KMS-11 (cell line): ENCODE results near the gene NADK.

ENCODE experiments used
- H2AFZ ChIP-seq: fragments of 200-600 bp; sonication (generic); 2 replicates; pipeline ENCODE4 v1.6.1; 2016; ENCODE audit warnings: antibody characterized with exemption, mixed run types, low read depth
- H3K27ac ChIP-seq: fragments of 200-600 bp; sonication (generic); 2 replicates; pipeline ENCODE4 v1.6.1; 2016; ENCODE audit warnings: mild to moderate bottlenecking, mixed run types
- H3K27me3 ChIP-seq: fragments of 200-600 bp; sonication (generic); 2 replicates; pipeline ENCODE4 v1.6.1; 2017; ENCODE audit warnings: mild to moderate bottlenecking, low read depth, mixed run types, moderate library complexity; ENCODE audit not compliant: insufficient read depth
- H3K36me3 ChIP-seq: fragments of 200-600 bp; sonication (generic); 2 replicates; pipeline ENCODE4 v1.6.1; 2017; ENCODE audit warnings: mild to moderate bottlenecking, mixed run types; ENCODE audit not compliant: insufficient read depth
- H3K4me1 ChIP-seq: fragments of 200-600 bp; sonication (generic); 2 replicates; pipeline ENCODE4 v1.6.1; 2016; ENCODE audit warnings: mild to moderate bottlenecking, low read depth, mixed run types; ENCODE audit not compliant: poor library complexity, severe bottlenecking
- H3K4me2 ChIP-seq: fragments of 200-600 bp; sonication (generic); 2 replicates; pipeline ENCODE4 v1.7.0; 2016; ENCODE audit warnings: mild to moderate bottlenecking, mixed run types
- H3K4me3 ChIP-seq: fragments of 200-600 bp; sonication (generic); IDR thresholded peaks from 2 replicates; pipeline ENCODE4 v1.6.1; 2017; ENCODE audit warnings: low read depth, low read length, mixed read lengths; ENCODE audit not compliant: insufficient read depth
- H3K79me2 ChIP-seq: fragments of 200-600 bp; sonication (generic); 2 replicates; pipeline ENCODE4 v1.6.1; 2016; ENCODE audit warnings: low read depth, mixed run types; ENCODE audit not compliant: insufficient read depth
- H3K9ac ChIP-seq: fragments of 200-600 bp; sonication (generic); 2 replicates; pipeline ENCODE4 v1.6.1; 2016; ENCODE audit warnings: mild to moderate bottlenecking, mixed run types
- H4K20me1 ChIP-seq: fragments of 200-600 bp; sonication (generic); 2 replicates; pipeline ENCODE4 v1.6.1; 2016; ENCODE audit warnings: mild to moderate bottlenecking, mixed run types; ENCODE audit not compliant: insufficient read depth
- TF ChIP-seq, protein P1 (sequence below): fragments of 200-600 bp; sonication (generic); conservative IDR thresholded peaks from 2 replicates; pipeline ENCODE4 v1.6.1; 2017; ENCODE audit warnings: low read depth, mild to moderate bottlenecking, antibody characterized with exemption, low read length, moderate library complexity, mixed read lengths

NADK gene

DNA sequence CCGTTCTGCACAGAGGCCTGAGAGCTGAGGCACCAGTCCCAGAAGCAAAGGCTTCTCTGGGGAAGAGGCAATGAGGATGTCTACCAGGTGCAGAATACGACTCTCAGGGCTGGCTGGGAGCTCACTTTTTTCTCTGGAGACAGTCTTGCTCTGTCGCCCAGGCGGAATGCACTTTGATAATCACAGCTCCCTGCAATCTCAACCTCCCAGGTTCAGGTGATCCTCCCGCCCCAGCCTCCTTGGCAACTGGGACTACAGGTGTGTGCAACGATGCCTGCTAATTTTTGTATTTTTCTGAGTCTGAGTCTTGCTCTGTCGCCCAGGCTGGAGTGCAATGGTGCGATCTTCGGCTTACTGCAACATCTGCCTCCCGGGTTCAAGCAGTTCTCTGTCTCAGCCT, 17.6 kb downstream of the NADK start:
- Histone ChIP-seq H3K9ac (no peak overlapping the region), H3K27ac (no peak overlapping the region), H4K20me1 (no peaks in the 10 kb centered on the region), H3K4me3 (no peak overlapping the region), H2AFZ (no peak overlapping the region), H3K4me2 (no peak overlapping the region), H3K36me3 (peaks cover 12% of the 10 kb centered on the region; the same call in 1 of the 2 replicates), H3K27me3 (no peaks in the 10 kb centered on the region), H3K4me1 (no peaks in the 10 kb centered on the region), H3K79me2 (peaks cover 53% of the 10 kb centered on the region)
- TF ChIP-seq, protein P1, sequence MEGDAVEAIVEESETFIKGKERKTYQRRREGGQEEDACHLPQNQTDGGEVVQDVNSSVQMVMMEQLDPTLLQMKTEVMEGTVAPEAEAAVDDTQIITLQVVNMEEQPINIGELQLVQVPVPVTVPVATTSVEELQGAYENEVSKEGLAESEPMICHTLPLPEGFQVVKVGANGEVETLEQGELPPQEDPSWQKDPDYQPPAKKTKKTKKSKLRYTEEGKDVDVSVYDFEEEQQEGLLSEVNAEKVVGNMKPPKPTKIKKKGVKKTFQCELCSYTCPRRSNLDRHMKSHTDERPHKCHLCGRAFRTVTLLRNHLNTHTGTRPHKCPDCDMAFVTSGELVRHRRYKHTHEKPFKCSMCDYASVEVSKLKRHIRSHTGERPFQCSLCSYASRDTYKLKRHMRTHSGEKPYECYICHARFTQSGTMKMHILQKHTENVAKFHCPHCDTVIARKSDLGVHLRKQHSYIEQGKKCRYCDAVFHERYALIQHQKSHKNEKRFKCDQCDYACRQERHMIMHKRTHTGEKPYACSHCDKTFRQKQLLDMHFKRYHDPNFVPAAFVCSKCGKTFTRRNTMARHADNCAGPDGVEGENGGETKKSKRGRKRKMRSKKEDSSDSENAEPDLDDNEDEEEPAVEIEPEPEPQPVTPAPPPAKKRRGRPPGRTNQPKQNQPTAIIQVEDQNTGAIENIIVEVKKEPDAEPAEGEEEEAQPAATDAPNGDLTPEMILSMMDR: no peak

DNA sequence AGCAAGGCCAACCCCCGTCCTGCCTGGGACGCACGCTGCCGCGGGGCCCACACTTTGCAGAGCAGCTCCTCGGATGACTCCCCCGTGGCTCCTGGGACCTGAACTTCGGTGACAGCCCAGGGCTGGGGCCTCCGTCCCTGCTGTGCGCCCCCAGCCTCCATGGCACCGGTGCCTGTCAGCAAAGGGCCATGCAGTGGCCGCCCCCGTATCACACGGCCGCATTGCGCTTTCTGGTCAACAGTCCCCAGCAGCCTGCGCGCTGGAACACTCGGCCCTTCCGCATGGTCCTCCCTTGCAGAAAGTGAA, 18.0 kb downstream of the NADK start:
- no peak overlapping the region for H2AFZ ChIP-seq
- H3K27me3 ChIP-seq: no peaks in the 10 kb centered on the region
- no peak overlapping the region for H3K9ac ChIP-seq
- H3K4me3 ChIP-seq: no peak overlapping the region
- TF ChIP-seq, protein P1: no peak
- peaks cover 12% of the 10 kb centered on the region; the same call in 1 of the 2 replicates for H3K36me3 ChIP-seq
- H3K4me2 ChIP-seq: no peak overlapping the region
- H3K27ac ChIP-seq: no peak overlapping the region
- peaks cover 50% of the 10 kb centered on the region for H3K79me2 ChIP-seq
- H4K20me1 ChIP-seq: no peaks in the 10 kb centered on the region
- no peaks in the 10 kb centered on the region for H3K4me1 ChIP-seq

DNA sequence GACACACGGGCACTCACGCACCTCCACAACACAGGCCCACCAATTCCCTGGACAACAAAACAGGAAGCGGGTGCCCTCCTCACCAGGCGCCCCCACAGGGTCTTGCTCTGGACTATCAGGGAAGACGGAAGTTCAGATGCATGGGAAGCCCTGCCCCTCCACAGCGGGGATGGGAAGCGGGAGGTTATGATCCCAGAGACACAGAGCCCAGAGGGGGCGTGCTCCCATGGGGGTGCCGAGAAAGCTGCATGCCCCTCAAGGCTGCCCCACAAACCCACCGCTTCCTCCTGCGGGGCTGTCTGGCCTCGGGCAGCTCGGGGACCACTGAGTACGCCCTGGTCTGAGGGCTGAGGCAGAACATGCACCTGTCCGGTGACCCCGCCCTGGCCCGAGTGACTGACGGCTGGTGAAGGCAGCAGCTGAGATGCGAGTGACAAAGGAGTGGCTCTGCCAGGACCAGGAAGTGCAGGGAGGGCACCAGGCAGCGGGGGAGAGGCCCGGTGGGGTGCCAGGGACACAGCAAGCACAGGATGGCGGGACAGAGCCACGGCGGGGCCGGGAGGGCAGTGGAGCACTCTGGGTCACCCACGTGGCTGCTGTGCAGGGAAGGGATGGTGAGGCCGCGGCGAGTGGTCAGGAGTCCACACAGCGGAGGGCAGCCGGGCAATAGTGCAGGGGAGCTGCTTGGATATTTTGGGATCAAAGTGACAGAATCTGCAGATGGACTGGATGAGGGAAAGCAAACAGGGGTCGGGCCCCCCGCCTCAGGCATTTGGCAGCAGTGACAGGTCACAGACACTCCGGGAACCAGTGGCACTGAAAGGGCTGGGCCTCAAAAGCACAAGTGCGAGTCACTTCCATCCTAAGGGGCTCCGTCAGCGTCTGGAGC, 18.6 kb downstream of the NADK start:
- Histone ChIP-seq H3K27me3 (no peaks in the 10 kb centered on the region), H3K9ac (no peak overlapping the region), H3K4me1 (no peaks in the 10 kb centered on the region), H2AFZ (no peak overlapping the region), H4K20me1 (no peaks in the 10 kb centered on the region), H3K27ac (no peak overlapping the region), H3K4me2 (no peak overlapping the region), H3K4me3 (no peak overlapping the region), H3K79me2 (peaks cover 49% of the 10 kb centered on the region), H3K36me3 (peaks cover 12% of the 10 kb centered on the region; the same call in 1 of the 2 replicates)
- TF ChIP-seq, protein P1: no peak

DNA sequence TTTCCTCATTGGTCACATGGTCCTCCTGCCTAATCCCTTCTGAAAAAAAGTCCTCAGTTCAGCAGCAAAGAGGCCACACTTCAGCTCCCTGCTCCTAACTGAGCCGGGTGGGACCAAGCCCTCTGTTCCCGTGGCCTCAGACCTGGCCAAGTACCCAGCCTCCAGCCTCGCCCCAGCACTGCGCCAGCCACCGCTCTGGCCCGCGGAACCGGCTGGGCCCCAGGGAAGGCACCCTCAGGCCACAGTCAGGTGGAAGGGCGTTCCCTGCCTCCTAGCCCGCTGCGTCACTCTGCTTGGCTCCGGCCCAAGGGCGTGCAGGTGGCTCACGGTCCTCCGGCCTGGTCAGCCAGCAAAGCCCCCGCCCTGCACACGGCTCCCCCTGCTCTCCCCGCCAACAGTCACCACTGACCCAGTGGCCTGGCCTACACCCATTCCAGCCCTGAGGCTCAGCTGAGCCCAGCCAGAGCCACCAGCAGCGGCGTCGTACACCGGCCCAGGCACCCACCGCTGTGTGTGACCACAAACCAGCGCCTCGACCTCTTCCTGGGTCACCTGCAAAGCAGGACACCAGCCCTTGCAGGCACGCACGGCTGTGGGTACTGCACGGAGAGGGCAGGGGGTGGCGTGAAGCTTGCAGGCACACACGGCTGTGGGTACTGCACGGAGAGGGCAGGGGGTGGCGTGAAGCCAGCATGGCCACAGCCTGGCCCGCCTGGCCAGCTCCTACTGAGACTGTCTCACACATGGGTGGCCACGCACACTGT, 19.4 kb downstream of the NADK start:
- no peak overlapping the region for H3K4me2 ChIP-seq
- H3K4me1 ChIP-seq: no peaks in the 10 kb centered on the region
- TF ChIP-seq, protein P1: no peak
- peaks cover 41% of the 10 kb centered on the region for H3K79me2 ChIP-seq
- no peak overlapping the region for H3K27ac ChIP-seq
- H4K20me1 ChIP-seq: no peaks in the 10 kb centered on the region
- H3K9ac ChIP-seq: no peak overlapping the region
- no peaks in the 10 kb centered on the region for H3K27me3 ChIP-seq
- peaks cover 6% of the 10 kb centered on the region; the same call in 1 of the 2 replicates for H3K36me3 ChIP-seq
- H2AFZ ChIP-seq: no peak overlapping the region
- no peak overlapping the region for H3K4me3 ChIP-seq
